IPS DF 19.7 (cell line): ENCODE data around the gene CISD3.

Experiments
- DNase-seq: peaks from one replicate; pipeline ENCODE4 v3.0.0-alpha.2; 2013; ENCODE audit warnings: low read depth, low spot score

Gene CISD3, protein sequence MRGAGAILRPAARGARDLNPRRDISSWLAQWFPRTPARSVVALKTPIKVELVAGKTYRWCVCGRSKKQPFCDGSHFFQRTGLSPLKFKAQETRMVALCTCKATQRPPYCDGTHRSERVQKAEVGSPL

DNA sequence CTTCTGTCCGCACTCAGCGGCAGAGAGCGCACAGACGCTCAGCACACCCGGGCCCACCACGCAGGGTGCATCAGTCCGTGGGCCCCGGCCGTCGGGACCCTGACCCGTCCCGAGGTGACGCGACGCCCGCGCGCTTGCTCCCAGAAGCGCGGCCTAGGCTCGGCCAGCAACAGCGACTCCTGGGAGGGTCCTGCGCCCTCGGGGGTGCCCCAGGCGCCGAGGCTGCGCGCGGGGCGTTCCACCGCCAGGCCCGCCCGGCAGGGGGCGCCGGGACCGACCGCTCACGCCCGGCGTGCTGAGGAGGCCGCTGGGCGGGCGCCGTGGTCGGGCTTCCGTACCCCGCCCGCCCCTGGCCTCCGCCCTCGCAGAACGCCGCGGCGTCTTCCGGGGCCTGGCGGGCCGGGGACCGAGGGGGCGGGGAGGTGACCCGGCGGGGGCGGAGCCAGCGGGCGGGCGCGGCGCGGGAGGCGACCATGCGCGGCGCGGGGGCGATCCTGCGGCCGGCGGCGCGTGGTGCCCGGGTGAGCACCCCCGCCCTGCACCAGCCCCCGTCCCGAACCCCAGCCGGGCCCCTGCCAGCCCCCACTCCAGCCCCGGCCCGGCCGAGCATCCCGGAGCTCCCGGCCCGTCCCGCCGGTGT, at the start of gene CISD3:
CISD3 (plus strand) TSS at position 456 of the 640 bp plus-strand sequence; CDS start at position 474, 18 bp downstream.
- DNase-seq: no peak

DNA sequence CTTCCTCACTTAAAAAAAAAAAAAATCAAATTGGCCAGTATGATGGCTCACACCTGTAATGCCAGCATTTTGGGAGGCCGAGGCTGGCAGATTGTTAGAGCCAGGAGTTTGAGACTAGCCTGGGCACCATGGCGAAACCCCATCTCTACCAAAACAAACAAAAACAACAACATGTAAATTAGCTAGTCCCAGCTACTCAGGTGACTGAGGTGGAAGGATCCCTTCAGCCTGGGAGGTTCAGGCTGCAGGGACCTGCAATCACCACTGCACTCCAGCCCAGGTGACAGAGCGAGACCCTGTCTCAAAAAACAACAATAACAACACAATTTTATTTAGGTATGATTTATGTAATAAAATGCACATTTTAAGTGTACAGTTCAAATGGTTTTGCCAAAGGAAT, 49.0 kb upstream of the CISD3 start:
- DNase-seq: no peak

DNA sequence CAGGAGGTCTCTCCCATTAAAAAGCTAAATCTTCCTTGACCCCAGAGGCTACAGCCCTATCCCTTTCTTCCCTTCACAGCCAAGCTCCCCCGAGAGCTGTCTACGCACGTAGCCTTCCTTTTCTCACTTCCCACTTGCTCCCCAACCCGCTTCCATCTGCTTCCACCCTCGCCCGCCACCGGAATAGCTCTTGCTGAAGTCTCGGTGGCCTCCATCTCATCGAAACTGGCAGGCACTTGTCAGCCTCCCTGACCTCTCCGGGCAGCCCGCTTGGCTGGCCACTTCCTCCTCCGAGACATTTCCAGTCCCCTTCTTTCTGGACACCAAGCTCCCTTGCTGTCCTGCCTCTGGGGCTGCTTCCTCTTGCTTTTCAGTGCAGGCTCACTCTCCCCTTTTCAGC, 44.6 kb upstream of the CISD3 start:
- DNase-seq: no peak

DNA sequence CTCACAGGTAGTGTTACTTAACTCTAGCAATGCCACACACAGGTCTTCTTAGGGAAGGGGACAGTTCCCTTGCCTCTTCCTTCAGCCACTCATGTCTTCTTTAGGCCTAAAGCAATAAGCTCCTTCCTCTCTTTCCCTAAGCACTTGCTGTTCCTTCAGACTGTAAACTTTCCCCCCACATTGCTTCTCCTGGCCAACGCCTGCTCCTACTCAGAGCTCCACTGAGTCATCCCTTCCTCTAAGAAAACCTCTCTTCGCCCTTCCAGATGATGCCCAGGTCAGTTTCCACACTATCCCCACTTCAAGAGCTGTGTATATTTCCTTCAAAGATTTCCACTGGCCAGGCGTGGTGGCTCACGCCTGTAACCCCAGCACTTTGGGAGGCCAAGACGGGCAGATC, 42.9 kb upstream of the CISD3 start:
- DNase-seq: no peak

DNA sequence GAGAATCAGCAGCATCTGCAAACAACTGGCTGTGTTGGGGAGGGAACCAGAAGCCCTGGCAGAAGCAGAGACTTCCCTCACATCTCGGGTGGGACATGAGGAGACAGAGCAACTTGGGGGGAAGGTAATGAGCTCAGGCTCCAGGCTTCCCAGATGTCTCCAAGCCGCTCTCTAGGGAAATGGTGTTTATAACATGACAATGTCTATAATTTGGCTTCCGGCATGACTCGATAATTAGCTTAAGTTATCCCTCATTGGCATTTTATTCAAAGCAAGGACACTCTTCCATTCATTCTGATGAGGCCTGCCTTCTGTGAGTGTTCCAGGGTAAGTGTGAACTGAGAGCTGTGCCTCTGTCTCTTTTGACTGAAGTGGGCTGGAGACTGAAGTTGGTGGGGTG, 39.8 kb upstream of the CISD3 start:
- no peak for DNase-seq

DNA sequence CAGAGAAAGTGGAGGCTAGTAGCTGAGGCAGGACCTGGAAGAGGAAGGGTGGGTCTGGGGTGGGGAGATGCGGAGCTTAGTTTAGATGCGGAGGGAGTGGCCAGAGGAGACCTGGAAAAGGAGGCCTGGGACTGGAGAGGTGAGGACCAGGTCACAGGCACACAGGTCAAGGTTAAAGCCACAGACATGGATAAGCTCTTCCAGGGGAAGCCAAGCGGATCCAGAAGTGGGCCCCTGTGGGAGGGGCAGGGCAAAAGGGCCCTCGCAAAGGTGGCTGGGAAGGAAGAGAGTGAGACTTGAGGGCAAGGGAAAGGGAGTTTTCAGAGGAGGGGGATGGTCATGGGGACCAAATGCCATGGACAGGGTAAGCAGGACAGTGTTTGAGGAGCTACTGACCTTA, 39.0 kb upstream of the CISD3 start:
- DNase-seq: no peak

DNA sequence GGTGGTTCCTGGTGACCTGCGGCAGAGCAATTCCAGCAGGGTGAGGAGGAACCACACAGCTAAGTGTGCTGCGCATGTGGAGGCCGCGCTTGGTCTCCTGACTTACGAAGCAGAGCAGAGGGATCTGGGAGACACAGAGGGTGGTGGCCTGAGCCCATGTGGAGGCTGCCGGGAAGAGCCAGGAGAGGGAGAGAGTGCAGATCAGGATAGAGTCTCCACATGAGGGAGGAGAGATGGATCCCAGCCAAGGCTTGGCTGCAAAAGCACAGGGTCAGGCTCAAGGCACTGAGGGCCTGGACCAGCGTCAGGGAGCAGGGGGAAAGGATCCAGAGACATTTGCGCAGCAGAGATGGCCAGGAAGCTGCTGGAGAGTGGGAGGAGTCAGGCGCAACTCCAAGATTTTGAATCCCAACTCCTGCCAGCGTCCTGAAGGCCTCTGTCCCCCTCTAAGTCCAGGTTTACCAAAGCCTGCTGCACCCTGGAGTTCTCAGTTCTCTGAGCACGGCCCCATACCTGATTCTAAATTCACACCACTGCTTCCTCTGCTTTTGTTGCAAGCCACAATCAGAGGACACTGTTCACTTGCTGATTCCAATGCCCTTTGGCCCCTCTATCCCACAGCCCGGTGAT, 36.3 kb upstream of the CISD3 start:
- DNase-seq: no peak

DNA sequence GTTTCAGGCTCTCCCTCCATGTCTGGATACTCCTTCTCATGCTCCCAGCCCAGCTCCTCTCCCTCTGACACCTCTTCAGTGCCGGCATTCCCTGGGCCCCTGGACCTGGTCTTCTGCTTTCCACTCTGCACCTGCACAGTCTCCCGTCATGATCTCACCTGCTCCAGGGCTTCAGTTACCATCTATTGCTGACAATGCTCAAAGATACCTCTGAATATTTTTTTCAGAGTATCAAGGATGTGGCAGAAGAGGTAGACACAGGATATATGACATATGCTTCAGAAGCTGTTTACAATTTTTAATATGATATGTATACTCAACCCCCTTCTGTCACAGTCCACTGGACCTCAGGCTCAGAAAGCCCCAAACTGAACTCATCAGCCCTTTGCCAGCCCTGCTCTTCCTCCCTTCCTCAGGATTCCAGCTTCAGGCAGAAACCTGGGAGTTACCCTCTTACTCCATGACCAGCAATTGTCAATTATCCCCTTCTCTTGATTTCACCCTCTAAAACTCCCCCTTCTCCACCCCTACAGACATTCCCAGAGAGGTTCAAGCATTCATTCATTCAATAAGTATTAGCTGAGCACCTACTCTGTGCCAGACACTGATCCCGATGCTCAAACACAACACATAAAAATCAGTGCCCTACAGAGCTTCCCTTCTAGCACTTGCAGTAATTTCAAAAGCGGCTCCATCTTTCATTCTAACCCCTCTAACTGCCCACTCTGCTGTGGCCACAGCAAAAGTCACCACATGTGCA, 32.9 kb upstream of the CISD3 start:
- DNase-seq: no peak

DNA sequence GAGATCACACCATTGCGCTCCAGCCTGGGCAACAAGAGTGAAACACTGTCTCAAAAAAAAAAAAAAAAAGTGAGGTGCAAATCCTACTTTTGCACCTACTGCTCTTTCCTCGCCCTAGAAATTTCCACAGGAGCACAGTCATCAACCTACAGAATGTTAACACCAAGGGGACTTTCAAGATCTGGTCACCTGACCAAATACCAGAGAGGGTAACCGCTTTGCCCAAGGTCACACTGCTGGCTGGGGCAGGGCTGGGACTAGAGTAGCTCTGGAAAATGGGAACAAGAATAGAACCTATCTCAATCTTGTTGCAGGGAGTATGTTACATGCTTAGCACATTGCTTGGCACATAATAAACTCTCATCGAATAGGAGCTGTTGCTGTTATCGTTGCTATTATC, 31.4 kb upstream of the CISD3 start:
- DNase-seq: no peak

DNA sequence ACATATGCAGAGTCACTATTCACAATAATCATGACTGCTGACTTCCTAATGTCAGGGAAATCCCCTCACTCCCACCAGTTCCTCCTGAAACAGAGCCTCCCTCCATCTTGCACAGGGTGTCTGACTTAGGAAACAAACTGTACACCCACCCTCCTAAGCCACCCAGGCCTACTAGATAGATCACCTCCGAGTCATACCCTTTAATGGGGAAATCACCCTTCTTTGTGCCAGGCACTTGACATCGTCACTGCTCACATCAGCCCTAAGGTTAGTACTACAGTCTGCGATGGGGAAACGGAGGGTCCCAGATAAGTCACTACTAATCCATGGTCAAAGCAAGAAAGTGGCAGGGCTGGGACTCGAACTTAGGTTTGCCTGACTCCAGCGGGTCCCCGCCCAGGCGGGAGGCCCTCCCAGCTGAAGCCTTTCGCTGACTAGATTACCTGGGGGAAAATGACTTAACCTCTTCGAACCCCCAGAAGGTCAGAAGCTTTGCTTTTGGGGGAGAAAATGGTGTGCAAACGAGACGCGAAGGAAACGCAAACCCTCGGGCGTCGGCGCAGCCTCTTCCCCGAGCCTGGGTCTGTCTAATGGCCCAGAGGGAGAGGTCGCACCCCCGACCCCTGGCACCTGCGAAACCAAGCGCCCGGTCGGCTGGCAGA, 28.5 kb upstream of the CISD3 start:
- no peak for DNase-seq

DNA sequence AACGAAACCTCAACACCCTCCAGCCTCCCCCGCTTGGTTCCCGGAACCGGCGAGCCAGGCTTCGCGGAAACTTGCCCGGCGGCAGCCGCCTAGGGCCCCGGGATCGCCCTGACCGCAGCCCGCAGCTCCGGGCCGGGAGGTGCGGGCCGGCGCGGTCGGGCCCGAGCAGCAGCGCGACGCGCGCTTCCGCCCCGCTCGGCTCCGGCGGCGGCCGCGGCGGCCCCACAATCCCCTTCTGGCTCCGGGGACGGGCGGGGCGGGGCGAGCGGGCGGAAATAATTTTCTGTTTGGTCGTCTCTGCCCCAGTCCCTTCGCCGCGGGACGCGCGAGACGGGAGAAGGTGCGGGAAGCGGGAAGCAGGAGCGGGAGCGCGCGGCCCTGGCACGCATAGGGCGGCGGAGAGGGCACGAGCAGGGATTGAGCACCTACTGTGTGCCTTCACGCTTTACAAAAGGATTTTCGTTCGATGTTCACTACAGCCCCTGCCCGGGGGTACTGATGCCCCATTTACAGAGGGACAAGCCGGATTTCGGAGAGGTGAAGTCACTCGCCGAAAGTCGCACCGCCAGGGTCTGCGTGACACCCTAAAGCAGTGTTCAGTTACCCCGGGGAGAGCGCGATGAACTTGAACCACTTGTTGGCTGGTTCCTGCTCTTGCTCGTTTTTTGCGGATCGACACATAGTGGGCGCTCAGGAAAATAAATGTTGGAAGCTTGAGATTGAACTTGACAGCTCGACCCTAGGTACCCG, 27.8 kb upstream of the CISD3 start:
- DNase-seq: no peak

DNA sequence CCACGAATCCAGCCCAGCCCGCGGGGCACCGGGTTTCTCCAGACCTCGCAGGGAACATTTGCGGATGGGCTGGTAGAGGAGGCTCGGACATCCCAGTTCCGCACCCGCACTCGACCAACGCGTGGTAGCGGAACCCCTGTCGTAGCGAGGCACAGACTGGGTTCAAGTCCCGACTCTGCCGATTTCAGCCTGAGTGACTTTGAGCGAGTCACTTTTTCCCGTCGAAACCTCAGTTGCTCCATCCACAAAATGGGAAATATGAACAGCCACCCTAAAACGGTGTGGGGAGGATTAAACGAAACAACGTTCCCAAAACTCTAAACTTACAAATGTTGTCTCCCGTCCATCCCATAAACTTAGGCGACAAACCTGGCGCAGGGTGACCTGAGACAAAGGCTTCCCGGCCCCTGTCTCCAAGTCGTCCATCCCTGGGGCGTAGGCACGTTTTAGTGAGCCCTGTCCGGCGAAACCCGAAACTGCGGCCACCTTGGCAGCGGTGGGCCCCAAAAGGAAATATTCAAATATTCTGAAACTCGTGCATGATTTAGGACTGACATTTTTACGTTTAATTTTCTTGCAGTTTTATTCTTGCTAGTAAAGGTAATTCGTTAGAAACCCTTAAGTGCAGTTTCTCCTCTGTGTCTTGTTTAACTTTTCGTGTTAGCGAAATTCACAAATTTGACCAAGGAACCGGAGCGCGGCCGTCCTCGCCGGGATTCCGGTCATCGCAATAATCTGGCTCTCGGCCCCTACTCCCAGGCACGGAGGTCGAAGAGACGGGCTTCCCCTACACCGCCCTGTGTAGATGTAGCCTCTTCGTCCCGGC, 27.0 kb upstream of the CISD3 start:
- no peak for DNase-seq

DNA sequence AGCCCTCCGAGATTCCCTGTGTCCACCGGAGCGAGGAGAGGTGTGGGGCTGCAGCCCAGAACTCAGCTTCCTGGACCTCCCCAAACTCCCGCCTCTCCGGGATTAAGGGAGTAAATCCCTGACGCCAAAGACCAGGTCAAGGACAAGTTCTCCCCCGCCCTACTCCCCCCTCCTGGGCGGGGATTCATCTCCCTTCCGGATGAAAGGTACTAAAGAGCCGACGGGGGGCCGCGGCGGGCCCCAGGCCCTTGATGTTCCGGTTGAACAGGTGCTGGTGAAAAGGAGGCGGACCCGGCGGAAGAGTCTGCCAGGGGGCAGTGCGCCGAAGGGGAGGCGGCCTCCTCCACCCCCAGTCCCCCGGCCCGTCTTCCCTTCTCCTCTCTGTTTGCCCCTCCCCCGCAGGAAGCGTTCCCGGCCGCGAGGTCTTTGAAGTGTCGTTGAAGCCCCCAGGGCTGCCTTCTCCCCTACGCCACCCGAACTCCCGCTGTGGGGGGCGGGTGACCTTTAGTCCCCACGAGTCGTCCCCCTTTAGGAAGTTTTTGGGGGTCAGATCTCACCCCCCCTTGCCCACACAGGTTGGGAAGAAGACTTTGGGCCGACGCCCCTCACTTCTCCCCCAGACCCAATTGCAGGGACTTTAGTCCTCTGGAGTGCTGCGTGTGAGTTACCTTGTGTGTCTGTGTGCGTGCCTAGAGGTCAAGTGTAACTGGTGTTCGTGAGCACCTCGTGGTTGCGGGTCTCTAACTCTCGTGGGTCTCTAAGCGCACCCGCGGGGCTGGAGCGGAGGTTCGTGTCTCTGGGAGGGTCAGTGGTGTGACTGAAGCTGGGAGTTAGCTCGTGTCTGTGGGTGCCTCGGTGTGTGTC, 26.2 kb upstream of the CISD3 start:
- DNase-seq: peak; percentile 92

DNA sequence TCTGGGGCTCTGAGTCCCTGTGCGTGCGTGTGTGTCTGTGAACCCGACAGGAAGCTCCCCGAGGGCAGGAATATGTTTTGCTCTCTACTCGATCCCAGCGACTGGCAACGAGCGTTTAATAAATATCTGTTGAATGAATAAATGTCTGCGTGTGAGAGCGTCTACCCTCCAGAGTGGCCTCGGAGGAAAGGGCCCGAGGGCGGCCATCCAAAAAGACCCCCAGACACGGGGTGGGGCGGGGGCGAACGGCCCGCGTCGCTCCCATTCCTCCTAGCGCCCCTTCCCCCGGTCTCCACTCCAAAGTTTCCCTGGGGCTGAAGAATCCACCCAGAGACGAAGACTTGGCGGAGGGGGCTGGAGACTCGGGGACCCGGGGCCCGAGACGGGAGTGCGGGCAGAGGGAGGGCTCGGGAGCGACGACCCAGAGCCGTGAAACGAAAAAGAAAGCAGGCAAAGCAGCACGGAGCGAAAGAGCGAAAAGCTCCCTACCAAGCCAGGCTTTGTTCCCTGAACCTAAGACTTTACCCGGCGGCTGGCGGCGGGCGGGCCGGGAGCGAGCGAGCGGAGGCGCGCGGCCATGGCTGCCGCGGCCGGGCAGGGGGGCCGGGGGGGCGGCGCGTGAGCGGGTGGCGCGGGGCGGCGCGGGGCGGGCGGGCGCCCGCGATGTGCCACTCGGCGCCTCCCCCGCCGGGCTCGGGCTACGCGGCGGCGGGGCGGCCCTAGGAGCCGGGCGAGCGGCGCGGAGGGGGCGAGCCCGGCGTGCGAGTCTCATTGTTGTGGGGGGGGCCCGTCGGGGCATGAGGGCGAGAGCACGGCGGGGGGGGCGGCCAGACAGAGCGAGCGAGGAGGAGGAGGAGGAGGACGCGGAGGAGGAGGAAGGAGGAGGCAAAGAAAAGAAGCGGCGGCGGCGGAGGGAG, 25.3 kb upstream of the CISD3 start, which contains the start of gene MLLT6:
MLLT6 (plus strand) TSS at position 668 of the 917 bp plus-strand sequence. CDS start 360 bp downstream, outside the sequence.
- DNase-seq: peak; percentile 63

DNA sequence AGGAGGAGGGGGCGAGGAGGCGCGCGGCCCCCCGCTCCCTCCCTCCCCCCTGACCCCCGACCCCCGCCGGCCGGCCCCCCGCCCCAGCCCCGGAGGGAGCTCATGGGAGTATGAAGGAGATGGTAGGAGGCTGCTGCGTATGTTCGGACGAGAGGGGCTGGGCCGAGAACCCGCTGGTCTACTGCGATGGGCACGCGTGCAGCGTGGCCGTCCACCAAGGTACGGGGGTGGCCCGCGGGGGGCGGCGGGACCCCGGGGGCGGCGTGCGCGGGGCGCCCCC, 24.7 kb upstream of the CISD3 start:
- DNase-seq: no peak

DNA sequence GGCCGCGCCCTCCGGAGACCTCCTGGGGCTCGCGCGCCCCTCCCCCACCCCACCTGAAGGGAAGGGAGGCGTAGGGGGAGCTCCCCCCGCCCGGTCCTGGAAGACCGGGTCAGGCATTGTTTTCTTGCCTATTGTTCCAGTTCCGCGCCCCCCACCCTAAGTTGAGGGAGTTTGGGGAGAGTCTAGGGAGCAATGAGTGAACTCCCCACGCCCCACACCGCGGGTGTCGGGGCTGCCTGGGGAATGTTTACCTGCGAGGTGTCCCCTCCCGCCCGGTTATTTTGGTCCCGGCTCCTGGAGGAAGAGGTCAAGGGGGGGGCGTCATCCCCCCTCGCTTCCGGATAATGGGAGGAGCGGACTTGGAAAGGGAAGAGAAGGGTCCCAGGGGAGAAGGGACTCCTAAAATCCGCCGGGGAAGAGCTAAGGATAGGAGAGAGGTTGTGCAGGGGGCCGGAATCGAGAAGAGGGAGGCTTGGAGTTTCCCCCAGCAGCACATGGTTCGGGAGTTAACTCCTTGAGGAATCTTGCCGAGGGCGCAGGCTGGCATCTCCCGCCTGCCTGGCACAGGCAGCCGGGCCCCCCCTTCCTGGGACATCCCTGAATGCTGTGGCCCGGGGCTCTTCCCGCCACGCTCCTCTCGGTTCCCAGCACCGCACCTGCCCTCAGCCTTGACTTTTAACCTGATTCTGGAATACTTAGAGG, 24.2 kb upstream of the CISD3 start:
- DNase-seq: no peak

DNA sequence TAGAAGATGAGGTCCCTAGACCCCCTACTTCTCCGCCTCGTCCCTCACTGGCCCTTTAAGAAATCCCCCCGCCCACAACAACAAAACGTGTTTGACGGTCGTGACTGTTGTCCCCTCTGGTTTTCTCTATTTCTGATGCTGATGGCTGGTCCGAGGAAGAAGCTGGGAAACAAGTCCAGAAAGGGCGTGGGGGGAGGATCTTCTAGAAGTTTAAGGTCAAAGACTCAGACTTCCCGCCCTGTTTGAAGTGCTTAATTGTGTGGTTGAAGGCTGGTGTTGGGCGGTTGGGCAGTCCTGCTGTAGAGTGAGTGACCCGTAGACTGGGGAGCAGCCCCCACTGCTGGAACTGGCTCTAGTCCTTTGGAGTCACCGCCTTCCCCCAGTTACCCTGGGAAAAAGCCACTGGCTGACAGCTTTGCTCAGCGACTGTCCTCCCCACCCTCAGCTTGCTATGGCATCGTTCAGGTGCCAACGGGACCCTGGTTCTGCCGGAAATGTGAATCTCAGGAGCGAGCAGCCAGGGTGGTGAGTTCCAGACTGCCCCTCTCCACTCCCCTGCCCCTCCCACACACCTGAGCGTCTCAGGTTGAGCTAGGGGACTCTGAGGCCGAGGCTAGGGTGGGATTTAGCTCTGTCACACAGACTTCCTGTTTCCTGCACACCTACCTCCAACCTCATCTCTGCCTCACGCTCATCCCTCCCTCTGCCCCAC, 23.5 kb upstream of the CISD3 start:
- no peak for DNase-seq
